Right ventricle myocardium inferior (tissue), 1 donor: Measurements from ENCODE around the gene SETX. TPM values are rescaled to one million over a fixed set of nuclear protein-coding genes. Genes with fewer than 3 reads are reported as not detected.
A peak's percentile ranks its signal among the peaks of the same experiment; 100 is the strongest.

ENCODE experiments used
- ATAC-seq: fragments of 200-7000 bp; cut with Tn5 transposase; one replicate; pipeline ENCODE4 v1.9.1; 2020; ENCODE audit warnings: mild to moderate bottlenecking, moderate library complexity
- DNase-seq: peaks from one replicate; pipeline ENCODE4 v3.0.0; 2021; ENCODE audit errors: missing footprints
- intact Hi-C: fragments of 100-400 bp; cut with DNase I; formaldehyde crosslinking; loops from one replicate; pipeline ENCODE4 v1.11.0; 2022
- total RNA-seq: library from RNA; stranded (reverse); fragmentation: NEBNext Ultra II Directional; extraction: Animal tissue kit (Norgen Biotek cat#: 25700); gene quantifications from one replicate; pipeline ENCODE4 v1.2.1, GENCODE V29; 2021
- donor health status: DM: no; HTN: yes; CAD: no; lungs with severe emphysema.

SETX gene
- total RNA-seq, 1 donor from 2014 or later: 20.5 TPM

DNA sequence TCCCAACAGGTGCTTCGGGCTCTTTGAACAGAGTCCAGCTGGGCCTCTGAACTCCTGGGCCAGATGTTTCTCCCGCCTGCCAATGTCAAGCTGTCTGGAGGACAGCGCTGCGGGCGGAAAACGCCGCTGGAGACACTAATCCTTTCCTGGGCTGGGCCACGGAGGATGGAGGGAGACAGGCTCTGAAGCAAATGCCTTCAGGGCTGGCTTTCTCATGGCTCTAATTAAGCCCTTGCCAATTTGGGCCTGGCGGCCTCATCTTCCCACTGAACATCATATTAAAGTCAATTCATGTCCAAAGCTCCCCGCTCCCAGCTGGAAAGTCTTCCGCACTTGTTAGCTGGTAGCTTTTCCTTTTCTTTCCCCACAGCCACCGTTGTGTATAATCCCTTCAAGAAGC, 120.3 kb downstream of the SETX start:
- ATAC-seq (no peak), DNase-seq (no peak)
- intact Hi-C loops: loop anchor here (10.0 kb wide), 1 partner anchor 400 kb away; no protein-coding TSS in a partner anchor

DNA sequence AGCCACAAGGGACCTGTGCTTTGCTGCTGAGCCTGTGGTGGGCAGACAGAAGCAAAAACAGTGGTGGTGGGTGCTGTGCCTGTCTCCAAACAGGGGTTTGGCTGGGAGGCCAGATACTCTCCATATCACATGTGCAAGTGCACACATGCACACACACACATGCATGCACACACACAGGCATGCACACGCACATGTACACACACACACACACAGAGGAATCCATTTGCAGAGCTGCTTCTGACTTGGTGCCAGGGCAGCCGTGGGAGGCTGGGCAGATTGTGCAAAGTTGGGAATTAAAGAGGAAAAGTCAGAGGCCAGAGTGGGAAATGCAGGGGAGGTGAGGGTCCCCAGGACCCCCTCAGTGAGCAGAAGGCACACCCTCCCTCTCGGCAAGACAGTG, 121.6 kb downstream of the SETX start:
- ATAC-seq: no peak
- intact Hi-C loops: loop anchor here (10.0 kb wide), 1 partner anchor 398 kb away; no protein-coding TSS in a partner anchor

DNA sequence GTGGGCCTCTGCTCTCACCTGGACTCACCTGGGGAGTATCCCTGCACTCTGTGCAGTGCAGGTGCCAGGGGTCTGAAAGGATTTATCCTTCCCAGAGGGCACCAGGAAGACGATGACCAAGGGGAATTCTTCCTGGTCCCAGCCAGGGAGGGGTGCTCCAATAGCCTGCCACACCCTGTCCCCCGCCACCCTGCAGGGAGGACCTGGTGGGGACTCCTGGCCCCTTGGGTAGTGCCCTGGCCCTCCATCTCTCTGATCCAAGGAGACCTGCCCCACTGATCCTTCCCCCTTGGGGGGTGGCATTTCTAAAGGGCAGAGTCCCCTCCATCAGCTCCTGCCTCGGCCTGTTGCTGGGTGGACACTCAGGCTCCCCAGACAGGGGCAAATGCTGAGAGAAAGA, 122.3 kb downstream of the SETX start:
- intact Hi-C loops: loop anchor here (10.0 kb wide), 1 partner anchor 398 kb away; no protein-coding TSS in a partner anchor
- DNase-seq (no peak), ATAC-seq (no peak)

More for the DNA sequence above, 121.6 kb downstream of the SETX start:
- no peak for DNase-seq

- no peak for ATAC-seq
- DNase-seq: peak; percentile 45
These were observed 123.6 kb downstream of the SETX start for GRCh38 chr9:132231019-132231701.

DNA sequence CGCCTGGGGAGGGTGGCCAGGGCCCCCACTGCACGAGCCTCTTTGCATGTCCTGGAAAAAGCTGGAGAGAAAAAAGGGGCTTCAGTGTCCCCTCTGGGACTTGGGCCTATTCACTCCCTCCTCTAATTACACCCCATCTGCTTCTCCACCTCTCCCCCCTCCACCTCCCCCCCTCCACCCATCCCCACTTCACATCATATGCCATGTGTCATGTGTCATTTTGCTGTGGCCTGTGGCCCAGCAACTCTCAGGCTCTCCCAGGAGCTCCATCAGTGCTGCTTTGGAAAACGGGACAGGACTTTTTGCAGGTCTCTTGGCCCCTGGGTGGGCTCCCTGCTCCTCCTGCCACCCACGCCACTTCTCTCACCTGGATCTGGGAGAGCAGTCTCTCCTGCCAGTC, 124.2 kb downstream of the SETX start:
- ATAC-seq (no peak), DNase-seq (no peak)
- intact Hi-C loops: loop anchor here (10.0 kb wide), 1 partner anchor 396 kb away; no protein-coding TSS in a partner anchor

More at GRCh38 chr9:132231019-132231701, 123.6 kb downstream of the SETX start:
- intact Hi-C loops: loop anchor here (10.0 kb wide), 1 partner anchor 396 kb away; no protein-coding TSS in a partner anchor

DNA sequence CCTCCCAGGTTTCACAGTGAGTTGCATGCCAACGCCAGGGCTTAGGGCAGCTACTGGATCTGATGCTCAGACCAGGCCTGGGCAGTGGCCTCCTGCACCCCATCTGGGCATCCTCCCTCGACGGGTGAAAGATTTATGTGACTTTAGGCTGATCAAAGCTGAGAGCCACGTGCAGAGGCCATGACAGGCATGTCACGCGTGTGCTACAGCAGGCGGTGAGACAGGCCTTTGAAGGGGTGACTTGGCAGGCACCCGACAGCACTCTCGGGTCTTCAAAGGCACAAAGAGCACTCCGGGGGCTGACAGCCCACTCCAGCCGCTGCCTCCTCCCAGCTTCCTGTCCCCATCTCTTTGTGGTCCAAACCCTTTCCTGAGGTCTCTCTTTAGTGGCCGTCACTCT, 126.7 kb downstream of the SETX start:
- DNase-seq: no peak
- ATAC-seq: no peak
- intact Hi-C loops: no loop called here

DNA sequence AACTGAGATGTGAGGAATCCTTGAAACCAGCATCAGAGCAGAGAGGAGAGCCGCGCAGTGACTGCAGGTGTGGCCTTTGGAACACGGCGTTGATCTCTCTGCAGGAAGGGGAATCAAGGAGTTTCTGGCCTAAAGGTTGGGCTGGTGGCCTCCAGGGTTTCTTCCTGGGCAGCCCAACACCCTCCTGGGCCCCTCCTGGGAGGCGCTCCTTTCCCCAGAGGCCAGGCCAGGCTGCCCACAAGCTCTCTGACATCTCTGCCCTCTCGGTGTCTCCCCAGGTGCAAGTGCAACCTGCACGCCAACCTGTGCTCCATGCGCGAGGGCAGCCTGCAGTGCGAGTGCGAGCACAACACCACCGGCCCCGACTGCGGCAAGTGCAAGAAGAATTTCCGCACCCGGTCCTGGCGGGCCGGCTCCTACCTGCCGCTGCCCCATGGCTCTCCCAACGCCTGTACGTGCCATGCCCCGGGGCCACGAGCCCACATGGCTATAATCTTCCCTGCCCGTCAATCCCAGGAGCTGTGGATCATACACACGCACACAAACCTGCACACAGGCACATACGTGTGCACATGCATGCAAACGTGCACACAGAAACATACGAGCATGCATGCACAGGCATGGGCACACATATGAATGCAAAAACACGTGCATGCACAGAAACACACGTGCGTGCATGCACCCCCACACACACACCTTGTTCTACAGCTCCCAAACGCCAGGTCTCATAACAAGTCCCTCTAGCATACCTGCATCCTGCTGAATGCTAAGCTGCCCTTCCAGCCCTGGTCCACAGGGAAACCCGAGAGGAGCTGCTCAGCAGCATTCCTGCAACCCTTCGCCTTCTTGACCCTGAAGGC, 128.0 kb downstream of the SETX start:
- intact Hi-C loops: no loop called here
- no peak for ATAC-seq

GRCh38 chr9:132224645-132225044, 130.1 kb downstream of the SETX start:
- intact Hi-C loops: no loop called here
- ATAC-seq (no peak), DNase-seq (no peak)

More for the DNA sequence above, 128.0 kb downstream of the SETX start:
- peak; percentile 50 for DNase-seq

GRCh38 chr9:132221941-132222340, 132.8 kb downstream of the SETX start:
- peak; percentile 11 for DNase-seq
- intact Hi-C loops: no loop called here
- ATAC-seq: no peak

DNA sequence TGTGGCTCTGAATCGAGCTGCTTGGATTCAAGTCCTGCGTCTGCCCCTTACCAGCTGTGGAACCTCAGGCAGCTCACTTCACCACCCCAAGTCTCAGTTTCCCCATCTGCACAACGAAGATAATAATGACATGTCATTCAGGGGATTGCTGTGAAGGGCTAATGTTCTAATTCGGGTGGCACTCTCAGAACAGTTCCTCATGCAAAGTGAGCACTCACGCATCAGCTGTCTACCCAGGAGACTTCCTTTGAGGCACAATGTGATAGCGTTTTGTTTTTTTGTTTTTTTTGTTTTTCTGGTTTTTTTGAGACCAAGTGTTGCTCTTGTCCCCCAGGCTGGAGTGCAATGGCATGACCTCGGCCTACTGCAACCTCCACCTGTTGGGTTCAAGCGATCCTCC, 136.6 kb downstream of the SETX start:
- ATAC-seq (no peak), DNase-seq (no peak)
- intact Hi-C loops: no loop called here

GRCh38 chr9:132216861-132217619, 137.7 kb downstream of the SETX start:
- no peak for ATAC-seq
- peak; percentile 61 for DNase-seq
- intact Hi-C loops: no loop called here

- no peak for DNase-seq
- peak; percentile 94 for ATAC-seq
- intact Hi-C loops: no loop called here
These were observed 140.7 kb downstream of the SETX start for GRCh38 chr9:132214027-132214622.

GRCh38 chr9:132211570-132211969, 143.2 kb downstream of the SETX start:
- DNase-seq (no peak), ATAC-seq (no peak)
- intact Hi-C loops: no loop called here

Other genes starting within 250 kb of the SETX start
- 1.4 TPM for gene NTNG2, start 192.9 kb downstream of the SETX start, total RNA-seq
- gene TTF1, start 51.9 kb upstream of the SETX start, total RNA-seq: 17.2 TPM
- 2.9 TPM for gene CFAP77, start 55.2 kb upstream of the SETX start, total RNA-seq
- not detected for gene BARHL1, start 227.6 kb upstream of the SETX start, total RNA-seq